ENCODE measurements around the gene ERC2.

- TF ChIP-seq CTCF (IDR thresholded peaks at IDR 0.05; ENCODE audit: low read length): no peak
- no peak for TF ChIP-seq EZH2 (IDR thresholded peaks at IDR 0.05; ENCODE audit: borderline replicate concordance, low read length)
Measured at GRCh38 chr3:55604846-55605245, 863.4 kb downstream of the ERC2 start.
